Psoas muscle (tissue), 8 donors: ENCODE measurements around the gene DAB2IP. TPM values are rescaled to one million over a fixed set of nuclear protein-coding genes. Genes with fewer than 3 reads are reported as not detected.
A peak's percentile ranks its signal among the peaks of the same experiment; 100 is the strongest.

ENCODE experiments used
- ATAC-seq, 4 donors: fragments of 200-7000 bp; cut with Tn5 transposase; one replicate each; pipeline ENCODE4 v1.9.1; 2020; ENCODE audit warnings: moderate library complexity in 3 of 4, mild to moderate bottlenecking in 2 of 4
- DNase-seq, 2 donors: peaks; one replicate each; pipeline ENCODE4 v3.0.0-alpha.2; 2020
- H3K27ac ChIP-seq: fragments of 200-600 bp; one replicate; pipeline ENCODE4 v1.8.0; 2022
- H3K27me3 ChIP-seq, 3 donors: fragments of 200-600 bp in 1 of 3; one replicate each; pipeline versions ENCODE4 v1.6.1 to v1.8.0; 2013 to 2022; ENCODE audit warnings: low read length in 2 of 3, mild to moderate bottlenecking in 2 of 3, moderate library complexity in 1 of 3; ENCODE audit not compliant: insufficient read depth in 3 of 3
- H3K36me3 ChIP-seq, 2 donors: fragments of 200-600 bp in 1 of 2; one replicate each; pipeline versions ENCODE4 v1.6.1 to v1.8.0; 2013 to 2022; ENCODE audit warnings: low read depth in 1 of 2, mild to moderate bottlenecking in 1 of 2, moderate library complexity in 1 of 2; ENCODE audit not compliant: insufficient read depth in 1 of 2
- H3K4me1 ChIP-seq: fragments of 200-600 bp; one replicate; pipeline ENCODE4 v1.8.0; 2022
- H3K4me3 ChIP-seq: fragments of 200-600 bp; one replicate; pipeline ENCODE4 v1.8.0; 2022; ENCODE audit warnings: mild to moderate bottlenecking
- H3K9me3 ChIP-seq: fragments of 200-600 bp; one replicate; pipeline ENCODE4 v1.8.0; 2022
- WGBS, 3 donors: extraction: QIAGEN DNeasy Blood & Tissue Kit; methylation state at CpG; one replicate each; pipeline versions ENCODE4 v1.1.6 to v1.1.7; 2013; 5-methylcytosine and 5-hydroxymethylcytosine counted together
- intact Hi-C, 2 donors: fragments of 100-400 bp; cut with DNase I; formaldehyde crosslinking; loops; one replicate each; pipeline versions ENCODE4 v1.11.0 to v1.14.2; 2022
- polyA plus RNA-seq, 3 donors: library from polyadenylated mRNA; stranded (reverse); fragments of 200-250 nt; gene quantifications; one replicate each; pipeline ENCODE4 v1.2.3, GENCODE V29; 2013
- total RNA-seq, 4 donors: library from RNA; stranded (reverse); fragmentation: NEBNext Ultra II Directional in 2 of 4; extraction: Animal tissue kit (Norgen Biotek cat#: 25700) in 2 of 4; gene quantifications; one replicate each; pipeline versions ENCODE4 v1.2.1 to v1.2.4, GENCODE V29; 2021 to 2023
- TF ChIP-seq, protein P1 (sequence below): fragments of 200-600 bp; IDR thresholded peaks from one replicate; pipeline ENCODE4 v1.8.0; 2022; ENCODE audit warnings: antibody characterized with exemption
- donor health status: healthy with polysubstance abuse.
- donor health status: DM: no; HTN: no; CAD: no; lungs with moderate emphysema.
- donor health status: Bipolar disorder and iron deficiency.
- donor health status: healthy.
- donor health status: DM: yes; HTN: yes; CAD: no.
- donor health status: DM: no; HTN: no; CAD: no.
- donor health status: DM: no; HTN: no; CAD: no.
- donor health status: DM: yes; HTN: yes; CAD: no.

Gene DAB2IP
- total and polyA plus RNA-seq, 7 donors: 14.1 to 66.2 (median 33.4) TPM

DNA sequence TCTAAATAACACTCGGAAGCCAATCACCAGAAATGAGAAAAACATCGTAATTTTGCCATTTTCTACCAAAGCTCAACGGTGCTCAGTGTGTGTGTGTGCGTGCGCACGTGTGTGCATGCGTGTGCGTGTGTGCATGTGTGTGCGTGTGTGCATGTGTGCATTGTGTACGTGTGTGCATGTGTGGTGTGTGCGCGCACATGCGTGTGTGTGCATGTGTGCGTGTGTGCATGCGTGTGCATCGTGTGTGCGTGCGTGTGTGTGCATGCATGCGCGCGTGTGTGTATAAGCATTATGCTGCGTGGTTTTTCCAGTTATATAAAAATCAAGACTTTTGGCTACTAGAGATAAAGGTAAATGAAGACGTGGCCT, 165.0 kb downstream of the DAB2IP start:
- no peaks in the 10 kb centered on the region for H3K9me3 ChIP-seq
- H3K27me3 ChIP-seq: no peaks in the 10 kb centered on the region
- intact Hi-C loops: no loop called here
- TF ChIP-seq, protein P1, sequence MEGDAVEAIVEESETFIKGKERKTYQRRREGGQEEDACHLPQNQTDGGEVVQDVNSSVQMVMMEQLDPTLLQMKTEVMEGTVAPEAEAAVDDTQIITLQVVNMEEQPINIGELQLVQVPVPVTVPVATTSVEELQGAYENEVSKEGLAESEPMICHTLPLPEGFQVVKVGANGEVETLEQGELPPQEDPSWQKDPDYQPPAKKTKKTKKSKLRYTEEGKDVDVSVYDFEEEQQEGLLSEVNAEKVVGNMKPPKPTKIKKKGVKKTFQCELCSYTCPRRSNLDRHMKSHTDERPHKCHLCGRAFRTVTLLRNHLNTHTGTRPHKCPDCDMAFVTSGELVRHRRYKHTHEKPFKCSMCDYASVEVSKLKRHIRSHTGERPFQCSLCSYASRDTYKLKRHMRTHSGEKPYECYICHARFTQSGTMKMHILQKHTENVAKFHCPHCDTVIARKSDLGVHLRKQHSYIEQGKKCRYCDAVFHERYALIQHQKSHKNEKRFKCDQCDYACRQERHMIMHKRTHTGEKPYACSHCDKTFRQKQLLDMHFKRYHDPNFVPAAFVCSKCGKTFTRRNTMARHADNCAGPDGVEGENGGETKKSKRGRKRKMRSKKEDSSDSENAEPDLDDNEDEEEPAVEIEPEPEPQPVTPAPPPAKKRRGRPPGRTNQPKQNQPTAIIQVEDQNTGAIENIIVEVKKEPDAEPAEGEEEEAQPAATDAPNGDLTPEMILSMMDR: no peak
- no peak overlapping the region for H3K4me3 ChIP-seq
- H3K27ac ChIP-seq: no peak overlapping the region
- H3K4me1 ChIP-seq: no peaks in the 10 kb centered on the region
- ATAC-seq (no peak), DNase-seq (no peak)
- WGBS, 3 donors: 88 to 95% (median 89%) methylated on average over 23 of the region's 23 CpGs
- H3K36me3 ChIP-seq: peaks cover 0 to 7% of the 10 kb centered on the region in 2 donors

DNA sequence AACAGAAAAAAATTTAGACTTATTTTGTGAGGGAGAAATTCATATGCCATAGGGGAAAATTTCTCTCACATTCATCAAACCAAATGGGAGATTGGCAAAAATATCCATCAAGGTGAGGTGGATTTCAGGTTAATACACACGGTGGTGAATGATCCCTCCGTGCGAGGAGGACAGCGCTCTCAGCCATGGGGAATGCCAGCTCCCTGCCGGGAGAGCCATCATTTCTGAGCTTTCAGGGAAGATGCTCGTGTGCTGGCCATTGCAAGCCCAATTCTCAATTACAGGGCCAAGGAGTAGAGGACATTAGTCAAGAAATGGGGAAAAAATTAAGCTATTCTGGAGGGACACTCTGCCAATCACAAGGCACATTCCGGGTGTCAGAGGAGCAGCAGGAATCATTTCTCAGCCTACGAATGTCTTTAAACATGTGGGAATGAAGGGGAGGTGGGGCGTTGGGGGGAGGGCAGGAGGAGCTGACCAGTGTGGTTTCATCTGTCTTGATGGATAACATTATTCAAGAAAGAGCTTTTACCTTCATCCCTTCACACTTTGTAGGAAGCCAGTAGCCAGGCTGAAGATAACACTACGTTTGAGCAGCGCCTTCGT, 165.5 kb downstream of the DAB2IP start:
- H3K27ac ChIP-seq: no peak overlapping the region
- TF ChIP-seq, protein P1: no peak
- WGBS, 3 donors: 83 to 91% (median 86%) methylated on average over 12 of the region's 12 CpGs
- H3K9me3 ChIP-seq: no peaks in the 10 kb centered on the region
- H3K36me3 ChIP-seq: peaks cover 0 to 12% of the 10 kb centered on the region in 2 donors
- DNase-seq (no peak), ATAC-seq (no peak)
- no peaks in the 10 kb centered on the region for H3K4me1 ChIP-seq
- no peak overlapping the region for H3K4me3 ChIP-seq
- no peaks in the 10 kb centered on the region for H3K27me3 ChIP-seq
- intact Hi-C loops: no loop called here

DNA sequence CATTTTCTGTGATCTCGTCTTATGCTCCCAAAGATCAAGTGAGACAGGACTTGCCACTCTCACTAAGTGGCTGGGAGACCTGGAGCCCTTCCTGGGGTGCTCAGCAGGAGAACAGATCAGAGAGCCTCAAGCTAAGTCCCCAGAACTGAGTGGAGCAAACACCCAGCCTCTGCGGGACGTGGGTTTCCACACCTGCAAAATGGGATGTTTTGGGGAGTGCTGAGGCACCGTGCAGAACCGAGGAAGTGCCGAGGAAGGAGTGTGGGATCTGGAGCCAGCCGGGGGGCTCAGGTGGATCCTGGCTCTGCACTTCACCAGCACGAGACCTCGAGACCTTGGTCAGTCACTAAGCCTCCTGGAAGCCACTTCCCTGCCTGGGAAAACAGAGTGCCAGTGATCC, 166.0 kb downstream of the DAB2IP start:
- H3K36me3 ChIP-seq: peaks cover 0 to 18% of the 10 kb centered on the region in 2 donors
- H3K9me3 ChIP-seq: no peaks in the 10 kb centered on the region
- H3K4me3 ChIP-seq: no peak overlapping the region
- ATAC-seq: no peak
- intact Hi-C loops: no loop called here
- no peak overlapping the region for H3K27ac ChIP-seq
- no peaks in the 10 kb centered on the region for H3K4me1 ChIP-seq
- DNase-seq: no peak
- H3K27me3 ChIP-seq: no peaks in the 10 kb centered on the region
- TF ChIP-seq, protein P1: no peak
- 90 to 94% (median 94%) methylated on average over 9 of the region's 9 CpGs for WGBS, 3 donors

DNA sequence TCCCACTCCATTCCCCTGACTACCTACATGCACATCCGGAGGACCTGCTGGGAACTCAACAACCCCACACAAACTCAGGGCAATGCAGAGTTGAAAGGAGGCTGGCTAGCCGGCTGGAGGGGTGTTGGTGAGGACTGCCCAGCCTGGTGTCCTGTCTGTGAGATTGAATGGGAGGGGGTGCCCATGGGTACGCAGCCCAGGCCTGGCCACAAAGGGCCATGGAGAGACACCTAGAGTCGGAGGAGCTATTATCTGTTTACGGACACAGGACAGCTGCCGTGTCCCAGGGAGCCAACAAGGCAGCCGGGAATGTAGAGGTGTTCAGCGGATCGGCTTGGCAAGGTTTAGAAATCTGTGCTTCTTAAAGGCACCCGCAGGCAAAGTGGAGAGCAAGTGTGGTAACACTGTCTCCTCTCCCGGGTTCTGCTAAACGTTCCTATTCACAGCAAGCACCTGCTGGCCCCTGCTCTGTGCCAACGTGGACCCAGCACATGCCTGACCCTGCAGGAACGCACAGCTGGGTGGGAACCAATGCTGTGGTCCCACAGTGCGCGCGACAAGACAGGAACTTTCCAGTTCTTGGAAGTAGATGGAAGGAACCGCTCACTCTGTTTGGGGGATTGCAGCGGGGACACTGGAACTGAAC, 166.7 kb downstream of the DAB2IP start:
- DNase-seq: no peak
- peak; percentile 26 to 71 (median 48) for ATAC-seq
- WGBS, 3 donors: 36 to 57% (median 48%) methylated on average over 19 of the region's 19 CpGs

More for the DNA sequence above, 166.7 kb downstream of the DAB2IP start:
- Histone ChIP-seq H3K27ac (no peak overlapping the region), H3K36me3 (peaks cover 0 to 23% of the 10 kb centered on the region in 2 donors), H3K9me3 (no peaks in the 10 kb centered on the region), H3K4me3 (no peak overlapping the region), H3K27me3 (no peaks in the 10 kb centered on the region), H3K4me1 (no peaks in the 10 kb centered on the region)
- intact Hi-C loops: no loop called here
- TF ChIP-seq, protein P1: no peak
